Activated T-helper 2 cell treated with anti-CD3 and anti-CD28 coated beads, Interferon-gamma antibody, Interleukin-2, Interleukin-4, amounts not matched to agents 10 μg/mL and 5 μg/mL and 100 μg/mL, durations not matched to agents 14 hours and 24 hours and 36 hours (primary cell): ENCODE data around the gene MED17. TPM values are rescaled to one million over a fixed set of nuclear protein-coding genes. Genes with fewer than 3 reads are reported as not detected.

Experiments used
- DNase-seq: peaks from one replicate; pipeline ENCODE4 v3.0.0; 2021; ENCODE audit warnings: low spot score
- H3K27ac Mint-ChIP-seq: one replicate; pipeline ENCODE4 v1.8.0; 2021; ENCODE audit warnings: mixed read lengths
- H3K27me3 Mint-ChIP-seq: one replicate; pipeline ENCODE4 v1.8.0; 2021; ENCODE audit warnings: low read depth, mixed read lengths
- H3K36me3 Mint-ChIP-seq: one replicate; pipeline ENCODE4 v1.8.0; 2021; ENCODE audit warnings: low read depth, mixed read lengths
- H3K4me1 Mint-ChIP-seq: one replicate; pipeline ENCODE4 v1.8.0; 2021; ENCODE audit warnings: low read depth, mixed read lengths
- H3K4me3 Mint-ChIP-seq: one replicate; pipeline ENCODE4 v1.8.0; 2021; ENCODE audit warnings: low read depth, mild to moderate bottlenecking, moderate library complexity, mixed read lengths
- H3K9me3 Mint-ChIP-seq: one replicate; pipeline ENCODE4 v1.8.0; 2021; ENCODE audit warnings: mixed read lengths
- intact Hi-C: fragments of 100-400 bp; cut with micrococcal nuclease; formaldehyde crosslinking; loops from one replicate; pipeline ENCODE4 v1.15.1; 2023
- total RNA-seq: library from RNA; stranded (reverse); gene quantifications from 2 replicates; pipeline ENCODE4 v1.2.3, GENCODE V29; 2022

MED17 gene
- total RNA-seq, 1 donor from 2014 or later, result 48.5 TPM

DNA sequence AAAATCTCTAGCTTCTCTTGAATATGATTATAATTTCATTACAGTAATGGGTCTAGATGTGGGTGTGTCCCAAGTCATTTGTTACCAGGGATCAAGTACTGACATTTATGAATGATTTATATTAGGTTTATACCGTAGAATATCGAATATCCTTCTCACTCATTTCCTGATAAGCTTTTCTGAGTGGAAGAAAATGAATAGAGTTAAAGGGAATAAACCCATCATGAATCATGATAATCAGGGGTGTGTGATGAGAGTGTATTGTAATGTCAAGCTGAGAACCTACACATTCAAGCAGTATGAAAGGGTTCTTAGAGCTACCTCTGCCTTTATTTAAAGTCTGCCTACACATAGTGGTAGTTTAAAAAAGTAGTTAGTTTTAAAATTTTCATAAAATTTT, 17.3 kb downstream of the MED17 start:
- intact Hi-C loops, result no loop called here
- H3K27me3 Mint-ChIP-seq, result no peaks in the 10 kb centered on the region
- H3K4me3 Mint-ChIP-seq, result no peak overlapping the region
- H3K4me1 Mint-ChIP-seq, result no peaks in the 10 kb centered on the region
- DNase-seq, result no peak
- no peaks in the 10 kb centered on the region for H3K9me3 Mint-ChIP-seq
- H3K36me3 Mint-ChIP-seq, result peaks cover 69% of the 10 kb centered on the region
- no peak overlapping the region for H3K27ac Mint-ChIP-seq

DNA sequence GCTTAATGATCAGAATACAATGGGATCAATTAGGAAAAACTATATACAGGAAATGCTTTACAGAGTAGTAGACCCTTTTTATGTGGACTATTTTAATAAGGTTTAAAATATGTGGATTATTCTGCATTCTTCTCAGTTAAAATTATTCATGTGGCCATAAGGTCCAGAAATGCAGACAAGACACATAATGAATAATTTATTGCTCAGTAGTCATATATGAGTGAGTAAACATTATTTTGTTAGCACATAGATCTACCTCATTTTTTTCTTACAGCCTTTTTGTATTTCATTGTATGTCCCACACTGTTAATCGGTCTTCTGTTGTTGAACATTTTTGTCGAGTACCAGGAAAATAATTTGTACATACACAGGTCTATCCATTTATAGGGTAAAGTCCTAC, 20.8 kb downstream of the MED17 start:
- H3K4me1 Mint-ChIP-seq, result no peaks in the 10 kb centered on the region
- DNase-seq, result no peak
- no peak overlapping the region for H3K4me3 Mint-ChIP-seq
- no peaks in the 10 kb centered on the region for H3K27me3 Mint-ChIP-seq
- intact Hi-C loops, result no loop called here
- no peaks in the 10 kb centered on the region for H3K9me3 Mint-ChIP-seq
- H3K27ac Mint-ChIP-seq, result no peak overlapping the region
- peaks cover 73% of the 10 kb centered on the region for H3K36me3 Mint-ChIP-seq

DNA sequence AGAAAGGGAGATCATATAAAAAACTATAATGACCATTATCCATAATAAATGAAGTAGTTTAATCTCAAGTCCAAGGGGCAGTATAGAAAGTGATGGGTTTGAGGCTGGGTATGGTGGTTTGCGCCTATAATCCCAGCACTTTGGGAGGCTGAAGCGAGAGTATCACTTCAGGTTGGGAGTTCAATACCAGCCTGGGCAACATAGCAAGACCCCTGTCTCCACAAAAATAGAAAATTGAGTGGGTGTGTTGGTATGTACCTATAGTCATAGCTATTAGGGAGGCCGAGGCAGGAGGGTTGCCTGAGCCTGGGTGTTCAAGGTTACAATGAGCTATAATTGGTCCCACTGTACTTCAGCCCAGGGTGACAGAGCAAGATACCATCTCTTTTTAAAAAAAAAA, 23.9 kb downstream of the MED17 start:
- no peaks in the 10 kb centered on the region for H3K9me3 Mint-ChIP-seq
- DNase-seq, result no peak
- peaks cover 78% of the 10 kb centered on the region for H3K36me3 Mint-ChIP-seq
- no peak overlapping the region for H3K4me3 Mint-ChIP-seq
- H3K27ac Mint-ChIP-seq, result no peak overlapping the region
- no peaks in the 10 kb centered on the region for H3K27me3 Mint-ChIP-seq
- intact Hi-C loops, result no loop called here
- no peaks in the 10 kb centered on the region for H3K4me1 Mint-ChIP-seq

DNA sequence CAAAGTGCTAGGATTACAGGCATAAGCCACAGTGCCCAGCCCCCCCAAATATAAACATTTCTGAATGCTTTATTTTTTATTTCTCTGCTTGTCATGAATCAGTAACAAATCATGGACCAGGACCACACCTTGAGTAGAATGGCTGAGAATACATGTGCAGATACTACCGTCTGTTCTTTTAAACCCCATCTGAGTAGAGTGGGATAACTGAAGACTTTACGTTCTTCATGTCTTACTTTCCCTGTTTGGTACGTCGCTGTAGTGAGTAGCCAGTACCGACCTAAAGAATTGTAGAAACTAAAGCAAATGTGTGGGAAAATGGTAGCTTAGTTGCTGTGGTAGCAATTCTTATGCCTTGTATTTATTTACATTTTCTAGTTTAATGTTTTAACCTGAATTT, 29.9 kb downstream of the MED17 start:
- peaks cover 57% of the 10 kb centered on the region for H3K36me3 Mint-ChIP-seq
- intact Hi-C loops, result no loop called here
- no peak overlapping the region for H3K4me3 Mint-ChIP-seq
- no peaks in the 10 kb centered on the region for H3K4me1 Mint-ChIP-seq
- no peak for DNase-seq
- no peak overlapping the region for H3K27ac Mint-ChIP-seq
- H3K9me3 Mint-ChIP-seq, result no peaks in the 10 kb centered on the region
- no peaks in the 10 kb centered on the region for H3K27me3 Mint-ChIP-seq

DNA sequence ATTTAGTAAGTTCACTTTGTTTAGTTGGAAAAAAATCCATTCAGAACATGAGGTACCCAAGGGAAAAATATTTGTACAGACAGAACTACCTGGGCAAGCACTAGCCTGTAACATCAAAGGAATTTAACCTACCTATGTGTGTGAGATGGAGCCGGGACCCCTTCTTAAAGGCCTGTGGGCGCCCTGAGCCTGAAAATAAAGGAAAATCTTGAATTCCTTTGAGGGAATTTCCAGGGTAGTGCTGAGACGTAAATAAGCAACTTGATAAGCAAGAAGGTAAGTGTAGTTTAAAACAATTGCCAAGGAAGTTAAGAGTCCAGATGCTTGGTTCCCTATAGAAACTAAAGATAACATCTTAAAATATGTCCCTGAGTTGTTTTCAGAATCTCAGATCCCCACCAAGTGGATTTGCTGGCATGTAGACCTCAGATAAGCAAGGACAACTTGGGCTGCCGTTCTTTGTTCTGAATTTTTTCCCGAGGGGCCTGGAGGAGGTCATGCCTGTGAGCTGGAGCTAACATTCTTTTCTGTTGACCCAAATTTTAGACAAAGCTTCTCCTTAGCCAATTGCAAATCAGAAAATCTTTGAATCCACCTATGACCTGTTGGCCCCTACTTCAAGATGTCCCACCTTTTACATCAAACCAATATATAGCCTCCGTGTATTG, 31.0 kb downstream of the MED17 start:
- Mint-ChIP-seq H3K36me3 (peaks cover 51% of the 10 kb centered on the region), H3K4me3 (no peak overlapping the region), H3K27me3 (no peaks in the 10 kb centered on the region), H3K27ac (no peak overlapping the region), H3K9me3 (no peaks in the 10 kb centered on the region), H3K4me1 (no peaks in the 10 kb centered on the region)
- intact Hi-C loops, result no loop called here
- no peak for DNase-seq

DNA sequence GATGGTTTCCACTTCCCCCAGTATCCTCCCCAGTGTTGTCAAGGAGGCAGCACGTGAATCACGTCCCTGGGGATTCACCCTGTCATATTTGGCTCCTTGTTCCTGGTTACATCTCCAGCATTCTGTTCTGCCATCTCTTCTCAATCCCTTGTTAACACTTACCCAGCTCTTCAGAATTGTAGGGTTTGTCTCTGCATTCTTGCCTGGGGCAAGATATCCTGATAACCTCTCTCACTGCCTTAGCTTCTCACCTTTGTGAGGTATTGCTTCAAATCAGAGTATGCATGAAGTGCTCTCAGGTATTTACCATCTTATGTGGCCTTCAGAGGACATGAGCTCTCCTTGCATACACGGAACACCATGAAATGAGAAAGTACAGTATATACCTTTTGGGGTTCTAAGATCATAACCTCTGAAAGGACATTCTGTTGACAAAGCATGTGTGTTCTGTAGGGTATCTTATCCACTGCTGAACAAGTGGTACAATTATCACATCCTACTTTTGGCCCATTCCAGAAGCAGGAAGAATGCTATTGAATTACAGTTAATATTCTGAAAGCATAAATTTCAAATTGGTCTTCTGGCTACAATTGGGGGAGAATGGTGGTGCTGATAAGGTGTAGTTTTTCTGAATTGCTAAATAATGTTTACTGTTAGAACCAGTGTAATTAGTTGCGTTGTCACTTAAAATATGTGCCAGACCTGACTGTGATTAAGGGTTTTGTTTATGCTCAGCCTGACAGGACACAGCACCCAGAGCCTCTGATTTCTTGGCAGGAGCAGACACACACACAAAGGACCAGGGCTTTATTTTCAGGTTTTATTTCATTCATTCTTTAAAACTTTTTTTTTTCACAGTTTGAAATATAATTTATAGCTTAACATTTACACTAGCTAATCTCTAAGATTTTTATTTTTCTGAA, 33.6 kb downstream of the MED17 start:
- no peak for DNase-seq
- H3K9me3 Mint-ChIP-seq, result no peaks in the 10 kb centered on the region
- H3K36me3 Mint-ChIP-seq, result peaks cover 31% of the 10 kb centered on the region
- no peak overlapping the region for H3K27ac Mint-ChIP-seq
- intact Hi-C loops, result no loop called here
- H3K27me3 Mint-ChIP-seq, result no peaks in the 10 kb centered on the region
- H3K4me3 Mint-ChIP-seq, result no peak overlapping the region
- no peaks in the 10 kb centered on the region for H3K4me1 Mint-ChIP-seq

DNA sequence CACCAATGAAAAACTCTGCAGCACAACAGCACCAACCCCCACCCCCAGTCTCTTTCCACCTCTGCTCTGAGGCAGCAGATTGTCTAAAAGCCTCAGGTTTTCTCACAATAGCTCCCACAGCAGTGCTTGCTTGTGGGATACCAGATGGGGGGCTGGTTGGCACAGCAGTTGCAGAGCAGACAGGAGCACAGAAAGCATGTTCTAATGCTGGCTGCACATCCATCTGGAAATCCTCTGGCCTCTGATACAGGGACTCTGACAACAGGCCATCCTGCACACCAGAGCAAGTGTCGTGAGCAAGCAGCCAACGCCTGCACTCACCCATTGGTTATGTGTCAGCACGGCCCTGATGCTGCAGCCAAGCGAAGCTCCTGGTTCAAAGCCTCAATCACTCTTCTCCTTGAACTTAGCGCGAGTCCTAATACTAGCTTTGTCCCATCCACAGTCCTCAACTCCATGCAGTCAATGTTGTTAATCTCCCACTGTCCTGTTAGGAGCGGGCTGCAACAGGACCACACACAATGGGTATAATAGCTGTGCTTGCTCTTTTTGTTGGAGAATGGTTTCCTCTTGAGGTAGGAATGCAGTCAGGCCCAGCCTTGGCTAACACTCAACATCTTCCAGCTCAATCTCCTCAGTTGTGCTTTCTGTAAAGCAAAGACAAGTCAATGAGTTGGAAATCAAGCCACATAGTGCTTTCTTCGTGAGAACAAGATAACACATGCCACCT, 36.0 kb downstream of the MED17 start:
- no peak overlapping the region for H3K4me3 Mint-ChIP-seq
- H3K27me3 Mint-ChIP-seq, result no peaks in the 10 kb centered on the region
- no peaks in the 10 kb centered on the region for H3K9me3 Mint-ChIP-seq
- H3K4me1 Mint-ChIP-seq, result no peaks in the 10 kb centered on the region
- intact Hi-C loops, result no loop called here
- no peak for DNase-seq
- peaks cover 9% of the 10 kb centered on the region for H3K36me3 Mint-ChIP-seq
- H3K27ac Mint-ChIP-seq, result no peak overlapping the region

DNA sequence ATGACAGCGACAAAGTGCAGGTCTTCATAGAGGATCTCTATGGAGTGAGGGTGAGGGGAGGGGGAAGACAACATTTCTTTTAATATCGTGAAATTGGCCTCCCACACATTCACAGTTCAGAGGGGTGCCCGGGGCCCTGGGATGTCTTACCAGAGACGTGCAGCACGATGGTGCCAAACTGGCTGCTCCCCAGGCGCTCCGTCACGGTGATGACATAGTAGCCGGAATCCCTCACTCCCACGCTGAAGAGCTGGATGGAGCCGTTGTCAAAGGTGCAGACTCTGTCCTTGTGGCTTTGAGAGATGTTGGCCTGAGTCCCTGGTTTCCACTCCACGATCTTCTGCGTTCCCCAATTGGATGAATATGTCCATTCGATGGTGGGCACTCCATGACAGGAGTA, 36.8 kb downstream of the MED17 start:
- Mint-ChIP-seq H3K27me3 (no peaks in the 10 kb centered on the region), H3K4me1 (no peaks in the 10 kb centered on the region), H3K9me3 (no peaks in the 10 kb centered on the region), H3K36me3 (peaks cover 4% of the 10 kb centered on the region), H3K4me3 (no peak overlapping the region), H3K27ac (no peak overlapping the region)
- intact Hi-C loops, result no loop called here
- DNase-seq, result no peak

DNA sequence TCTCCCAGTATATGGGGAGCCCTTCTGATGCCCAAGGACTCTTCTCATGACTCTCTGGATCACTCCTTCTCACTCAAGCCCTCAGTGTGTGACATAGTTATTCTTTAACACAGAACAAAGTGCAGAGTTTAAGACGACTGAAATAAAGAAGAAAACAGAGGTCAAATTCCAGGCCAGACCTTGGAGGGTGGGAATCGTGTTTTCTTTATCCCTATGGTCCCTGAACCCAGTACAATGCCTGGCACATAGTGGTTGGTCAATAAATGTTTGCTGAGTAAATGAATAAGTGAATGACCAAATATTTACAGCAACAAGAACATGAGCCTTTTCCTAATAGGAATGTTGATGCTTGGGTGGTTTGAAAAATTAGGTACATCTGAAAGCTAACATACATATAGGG, 37.5 kb downstream of the MED17 start:
- Mint-ChIP-seq H3K27me3 (peaks cover under 1% of the 10 kb centered on the region), H3K36me3 (no peaks in the 10 kb centered on the region), H3K4me1 (no peaks in the 10 kb centered on the region), H3K4me3 (no peak overlapping the region), H3K9me3 (no peaks in the 10 kb centered on the region), H3K27ac (no peak overlapping the region)
- intact Hi-C loops, result no loop called here
- no peak for DNase-seq

DNA sequence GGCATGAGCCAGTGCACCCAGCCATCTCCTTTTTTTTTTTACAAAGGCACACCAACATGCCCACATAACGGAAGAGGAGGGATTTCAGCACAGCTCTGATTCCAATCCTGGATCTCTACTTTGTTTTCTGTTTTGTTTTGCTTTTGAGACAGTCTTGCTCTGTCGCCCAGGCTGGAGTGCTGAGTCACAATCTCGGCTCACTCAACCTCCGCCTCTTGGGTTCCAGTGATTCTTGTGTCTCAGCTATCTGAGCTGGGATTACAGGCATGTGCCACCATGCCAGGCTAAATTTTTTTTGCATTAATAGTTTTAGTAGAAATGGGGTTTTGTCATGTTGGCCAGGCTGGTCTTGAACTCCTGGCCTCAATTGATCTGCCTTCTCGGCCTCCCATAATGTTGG, 38.3 kb downstream of the MED17 start:
- H3K27ac Mint-ChIP-seq, result no peak overlapping the region
- H3K27me3 Mint-ChIP-seq, result peaks cover 2% of the 10 kb centered on the region
- no peaks in the 10 kb centered on the region for H3K36me3 Mint-ChIP-seq

DNA sequence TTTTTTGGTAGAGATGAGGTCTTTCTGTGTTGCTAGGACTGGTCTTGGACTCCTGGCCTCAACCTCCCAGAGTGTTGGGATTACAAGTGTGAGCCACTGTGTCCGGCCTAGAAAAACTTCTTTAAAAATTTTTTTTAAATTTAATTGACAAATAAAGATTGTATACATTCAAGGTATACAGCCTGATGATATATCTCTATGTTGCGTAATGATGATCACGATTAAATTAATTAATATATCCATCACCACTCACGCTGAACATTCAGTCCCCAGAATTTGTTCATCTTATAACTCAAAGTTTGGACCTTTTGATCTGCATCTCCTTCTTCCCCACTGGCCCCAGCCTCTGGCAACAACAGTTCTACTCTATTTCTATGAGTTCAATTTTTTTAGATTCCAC, 39.1 kb downstream of the MED17 start:
- Mint-ChIP-seq H3K27me3 (peaks cover 2% of the 10 kb centered on the region), H3K4me1 (no peaks in the 10 kb centered on the region), H3K9me3 (no peaks in the 10 kb centered on the region), H3K27ac (no peak overlapping the region), H3K36me3 (no peaks in the 10 kb centered on the region), H3K4me3 (no peak overlapping the region)
- no peak for DNase-seq
- intact Hi-C loops, result no loop called here

More for the DNA sequence above, 38.3 kb downstream of the MED17 start:
- Mint-ChIP-seq H3K9me3 (no peaks in the 10 kb centered on the region), H3K4me1 (no peaks in the 10 kb centered on the region), H3K4me3 (no peak overlapping the region)
- intact Hi-C loops, result no loop called here
- no peak for DNase-seq

DNA sequence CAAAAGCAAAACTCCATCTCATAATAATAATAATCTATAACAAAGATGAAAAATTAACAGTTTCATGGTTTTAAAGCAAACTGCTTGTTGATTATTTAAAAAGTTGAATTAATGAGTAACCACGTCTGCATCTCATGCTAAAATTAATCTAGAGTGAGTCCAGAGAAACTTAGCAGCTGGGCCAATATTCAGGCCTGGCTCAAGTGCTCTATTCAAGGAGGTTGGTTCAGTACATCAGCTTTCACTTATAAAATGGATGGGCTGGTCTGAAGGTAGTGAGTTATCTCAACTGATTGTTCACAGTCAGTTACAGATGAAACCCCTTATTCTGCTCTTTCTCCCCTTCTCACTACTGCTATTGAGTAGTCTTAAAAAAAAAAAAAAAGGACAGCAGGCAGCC, 43.3 kb downstream of the MED17 start:
- Mint-ChIP-seq H3K27me3 (peaks cover 5% of the 10 kb centered on the region), H3K4me1 (no peaks in the 10 kb centered on the region), H3K27ac (no peak overlapping the region), H3K9me3 (no peaks in the 10 kb centered on the region), H3K36me3 (no peaks in the 10 kb centered on the region), H3K4me3 (no peak overlapping the region)
- DNase-seq, result no peak
- intact Hi-C loops, result no loop called here

DNA sequence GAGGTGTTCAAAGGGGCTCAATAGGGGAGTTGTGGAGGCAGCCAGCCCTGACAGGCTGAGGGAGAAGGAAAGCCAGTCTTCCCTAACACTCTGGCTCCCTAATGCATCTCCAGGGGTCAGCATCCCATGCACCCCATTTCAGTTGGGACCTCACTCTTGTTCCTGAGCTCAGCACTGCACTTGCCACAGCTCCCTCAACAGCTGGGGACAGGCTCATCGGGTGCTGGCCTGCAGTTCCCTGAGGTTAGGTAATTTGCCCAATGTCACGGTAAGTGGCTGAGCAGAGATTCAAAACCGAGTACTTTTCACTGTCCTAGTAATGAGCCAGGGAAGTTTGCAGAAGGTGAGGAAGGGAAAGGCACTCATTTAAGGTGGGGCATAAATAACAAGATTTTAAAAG, 45.5 kb downstream of the MED17 start:
- no peaks in the 10 kb centered on the region for H3K9me3 Mint-ChIP-seq
- H3K27ac Mint-ChIP-seq, result no peak overlapping the region
- intact Hi-C loops, result no loop called here
- no peak for DNase-seq
- no peaks in the 10 kb centered on the region for H3K4me1 Mint-ChIP-seq
- no peak overlapping the region for H3K4me3 Mint-ChIP-seq
- no peaks in the 10 kb centered on the region for H3K36me3 Mint-ChIP-seq
- peaks cover 8% of the 10 kb centered on the region for H3K27me3 Mint-ChIP-seq
